ENCODE results near the gene HDX. TPM values are rescaled to one million over a fixed set of nuclear protein-coding genes. Genes with fewer than 3 reads are reported as not detected.
"Not testable (repeated sequence)": the region's sequence is repeated elsewhere in the genome, so short reads cannot be mapped to it uniquely, and the experiment has no call there.

Gene HDX, protein sequence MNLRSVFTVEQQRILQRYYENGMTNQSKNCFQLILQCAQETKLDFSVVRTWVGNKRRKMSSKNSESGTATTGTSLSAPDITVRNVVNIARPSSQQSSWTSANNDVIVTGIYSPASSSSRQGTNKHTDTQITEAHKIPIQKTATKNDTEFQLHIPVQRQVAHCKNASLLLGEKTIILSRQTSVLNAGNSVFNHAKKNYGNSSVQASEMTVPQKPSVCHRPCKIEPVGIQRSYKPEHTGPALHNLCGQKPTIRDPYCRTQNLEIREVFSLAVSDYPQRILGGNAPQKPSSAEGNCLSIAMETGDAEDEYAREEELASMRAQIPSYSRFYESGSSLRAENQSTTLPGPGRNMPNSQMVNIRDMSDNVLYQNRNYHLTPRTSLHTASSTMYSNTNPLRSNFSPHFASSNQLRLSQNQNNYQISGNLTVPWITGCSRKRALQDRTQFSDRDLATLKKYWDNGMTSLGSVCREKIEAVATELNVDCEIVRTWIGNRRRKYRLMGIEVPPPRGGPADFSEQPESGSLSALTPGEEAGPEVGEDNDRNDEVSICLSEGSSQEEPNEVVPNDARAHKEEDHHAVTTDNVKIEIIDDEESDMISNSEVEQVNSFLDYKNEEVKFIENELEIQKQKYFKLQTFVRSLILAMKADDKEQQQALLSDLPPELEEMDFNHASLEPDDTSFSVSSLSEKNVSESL
- total RNA-seq (0.94 TPM), polyA plus RNA-seq (1.0 TPM)
- long read RNA-seq, donor 1 = 0 reads
- long read RNA-seq, donor 2 = 0 reads
- long read RNA-seq, donor 3 = 0 reads
- long read RNA-seq, donor 4 = 0 reads
- long read RNA-seq, donor 5 = 0 reads
- long read RNA-seq, donor 6 = 0 reads
- long read RNA-seq, donor 7 = 0 reads
- long read RNA-seq, donor 8 = 0 reads
- long read RNA-seq, donor 9 = 0 reads
- long read RNA-seq, donor 10, partial matches to known transcripts = 0 of 1 reads
- long read RNA-seq, donor 10, other reads (novel, unspliced or antisense) = 0 of 1 reads

DNA sequence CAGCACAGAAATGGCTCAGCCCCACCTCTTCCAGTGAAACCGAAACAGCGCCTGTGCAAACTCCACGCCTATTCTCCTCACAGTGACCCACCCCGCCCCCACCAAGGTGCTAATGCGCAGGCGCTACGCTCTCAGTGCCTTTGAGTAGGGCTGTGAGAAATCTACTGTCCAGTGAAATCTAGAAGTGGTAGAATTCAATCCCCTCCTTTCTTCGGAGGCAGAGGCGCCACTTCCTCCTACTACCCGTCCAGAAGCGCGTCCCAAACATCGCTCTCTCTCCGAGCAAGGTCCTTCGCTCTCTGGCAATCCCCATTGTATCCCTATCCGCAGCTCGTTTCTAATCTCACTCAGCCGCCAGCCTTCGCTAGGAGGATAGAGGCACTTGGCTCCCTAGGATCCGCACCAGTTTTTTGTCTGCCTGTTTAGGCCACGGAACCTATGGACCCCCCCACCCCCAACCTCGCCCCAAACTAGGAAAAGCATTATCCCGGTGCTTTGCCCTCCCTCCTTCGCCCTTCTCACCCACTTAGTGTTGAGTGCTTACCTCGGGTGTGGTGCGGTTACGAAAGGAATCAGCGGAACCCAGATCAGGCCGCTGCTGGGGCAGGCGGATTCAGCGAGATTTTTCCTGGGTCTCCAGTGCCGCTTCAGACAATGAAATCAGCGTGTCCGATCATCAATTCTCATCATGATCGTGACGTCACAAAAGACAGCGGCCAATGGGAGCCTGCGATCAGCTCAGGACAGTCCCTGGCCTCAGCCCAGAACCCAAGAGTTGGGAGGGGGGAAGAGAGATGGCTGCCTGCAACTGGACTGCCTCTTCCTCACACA, at the start of gene HDX:
HDX (minus strand) TSS at position 656 of the 831 bp plus-strand sequence. CDS start 27,056 bp downstream, outside the sequence.
- Histone ChIP-seq H3K4me1 (ENCODE audit: control insufficient read depth in 2 of 2, insufficient read depth in 2 of 2, low read length in 2 of 2) (no peaks in the 10 kb centered on the region), H3K4me3 (ENCODE audit: low read length in 2 of 2) (peak within 1 kb of the TSS; percentile 38 to 50), H3K9me3 (ENCODE audit: control insufficient read depth in 2 of 2, insufficient read depth in 1 of 2, low read length in 1 of 2) (no peaks in the 10 kb centered on the region), H3K27ac (ENCODE audit: low read depth in 1 of 2, low read length in 1 of 2) (peak within 1 kb of the TSS; percentile 52 to 79), H3K36me3 (ENCODE audit: control insufficient read depth in 2 of 2, insufficient read depth in 2 of 2, low read length in 1 of 2) (no peaks in the 10 kb centered on the region), H3K27me3 (ENCODE audit: control insufficient read depth in 2 of 2, insufficient read depth in 1 of 2, low read length in 1 of 2) (no peaks in the 10 kb centered on the region)
- under 1% methylated on average over 38 of the region's 38 CpGs for WGBS
- peak in 8 of 9 donors; percentile 7 to 63 (median 19) for DNase-seq (ENCODE audit: low read depth in 6 of 9, low spot score in 9 of 9)

DNA sequence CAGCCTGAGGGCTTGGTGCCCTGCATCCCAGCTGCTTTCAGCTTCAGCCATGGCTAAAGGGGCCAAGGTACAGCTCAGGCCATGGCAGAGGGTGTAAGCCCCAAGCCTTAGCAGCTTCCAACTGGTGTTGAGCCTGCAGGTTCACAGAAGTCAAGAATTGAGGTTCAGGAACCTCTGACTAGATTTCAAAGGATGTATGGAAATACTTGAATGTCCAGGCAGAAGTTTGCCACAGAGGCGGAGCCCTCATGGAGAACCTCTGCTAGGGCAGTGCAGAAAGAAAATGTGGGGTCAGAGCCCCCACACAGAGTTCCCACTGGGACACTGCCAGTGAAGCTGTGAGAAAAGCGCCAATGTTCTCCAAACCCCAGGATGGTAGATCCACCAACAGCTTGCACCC, 39.1 kb upstream of the HDX start:
- H3K4me1 ChIP-seq (ENCODE audit: control insufficient read depth in 2 of 2, insufficient read depth in 2 of 2, low read length in 2 of 2); H3K36me3 ChIP-seq (ENCODE audit: control insufficient read depth in 2 of 2, insufficient read depth in 2 of 2, low read length in 1 of 2); H3K4me3 ChIP-seq (ENCODE audit: low read length in 2 of 2); H3K27me3 ChIP-seq (ENCODE audit: control insufficient read depth in 2 of 2, insufficient read depth in 1 of 2, low read length in 1 of 2); DNase-seq (ENCODE audit: low read depth in 6 of 9, low spot score in 9 of 9); H3K27ac ChIP-seq (ENCODE audit: low read depth in 1 of 2, low read length in 1 of 2): not testable (repeated sequence)
- peaks cover 0 to 12% of the 10 kb centered on the region in 2 donors for H3K9me3 ChIP-seq (ENCODE audit: control insufficient read depth in 2 of 2, insufficient read depth in 1 of 2, low read length in 1 of 2)
- 89% methylated on average over 2 of the region's 2 CpGs for WGBS

DNA sequence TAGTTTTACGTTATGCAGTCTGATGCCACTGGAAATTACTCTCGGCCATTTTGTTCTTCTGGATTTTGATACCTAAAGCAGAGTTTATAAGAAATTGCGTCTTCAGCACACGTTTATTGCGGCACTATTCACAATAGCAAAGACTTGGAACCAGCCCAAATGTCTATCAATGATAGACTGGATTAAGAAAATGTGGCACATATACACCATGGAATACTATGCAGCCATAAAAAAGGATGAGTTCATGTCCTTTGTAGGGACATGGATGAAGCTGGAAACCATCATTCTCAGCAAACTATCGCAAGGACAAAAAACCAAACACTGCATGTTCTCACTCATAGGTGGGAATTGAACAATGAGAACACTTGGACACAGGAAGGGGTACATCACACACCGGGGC, 35.4 kb upstream of the HDX start:
- not testable (repeated sequence) for H3K27me3 ChIP-seq (ENCODE audit: control insufficient read depth in 2 of 2, insufficient read depth in 1 of 2, low read length in 1 of 2); H3K4me1 ChIP-seq (ENCODE audit: control insufficient read depth in 2 of 2, insufficient read depth in 2 of 2, low read length in 2 of 2); DNase-seq (ENCODE audit: low read depth in 6 of 9, low spot score in 9 of 9); H3K27ac ChIP-seq (ENCODE audit: low read depth in 1 of 2, low read length in 1 of 2); H3K36me3 ChIP-seq (ENCODE audit: control insufficient read depth in 2 of 2, insufficient read depth in 2 of 2, low read length in 1 of 2); H3K4me3 ChIP-seq (ENCODE audit: low read length in 2 of 2)
- WGBS = 97% methylated on average over 6 of the region's 7 CpGs
- peaks cover 0 to 12% of the 10 kb centered on the region in 2 donors for H3K9me3 ChIP-seq (ENCODE audit: control insufficient read depth in 2 of 2, insufficient read depth in 1 of 2, low read length in 1 of 2)

DNA sequence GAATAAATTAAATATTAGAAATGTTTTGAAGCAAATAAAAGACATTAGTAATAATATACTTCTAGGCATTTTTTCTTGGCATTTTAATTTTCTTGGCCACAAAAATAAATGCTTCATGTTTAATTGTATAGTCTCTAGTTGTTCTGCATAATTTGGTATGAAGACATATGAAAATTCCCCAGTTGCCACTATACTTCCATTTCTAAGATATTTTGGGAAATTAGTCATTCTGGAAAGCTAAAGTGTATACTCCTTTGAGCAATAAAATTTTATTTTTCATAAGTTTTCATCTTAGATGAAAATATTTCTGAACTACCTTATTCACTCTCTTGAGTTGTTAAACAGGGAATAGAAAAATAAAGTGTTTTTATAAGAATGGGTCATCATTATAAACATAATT, 13.8 kb downstream of the HDX start:
- Histone ChIP-seq H3K4me1 (ENCODE audit: control insufficient read depth in 2 of 2, insufficient read depth in 2 of 2, low read length in 2 of 2) (no peaks in the 10 kb centered on the region), H3K36me3 (ENCODE audit: control insufficient read depth in 2 of 2, insufficient read depth in 2 of 2, low read length in 1 of 2) (no peaks in the 10 kb centered on the region), H3K4me3 (ENCODE audit: low read length in 2 of 2) (no peak overlapping the region), H3K9me3 (ENCODE audit: control insufficient read depth in 2 of 2, insufficient read depth in 1 of 2, low read length in 1 of 2) (no peaks in the 10 kb centered on the region), H3K27me3 (ENCODE audit: control insufficient read depth in 2 of 2, insufficient read depth in 1 of 2, low read length in 1 of 2) (no peaks in the 10 kb centered on the region), H3K27ac (ENCODE audit: low read depth in 1 of 2, low read length in 1 of 2) (no peak overlapping the region)
- no peak for DNase-seq (ENCODE audit: low read depth in 6 of 9, low spot score in 9 of 9)

DNA sequence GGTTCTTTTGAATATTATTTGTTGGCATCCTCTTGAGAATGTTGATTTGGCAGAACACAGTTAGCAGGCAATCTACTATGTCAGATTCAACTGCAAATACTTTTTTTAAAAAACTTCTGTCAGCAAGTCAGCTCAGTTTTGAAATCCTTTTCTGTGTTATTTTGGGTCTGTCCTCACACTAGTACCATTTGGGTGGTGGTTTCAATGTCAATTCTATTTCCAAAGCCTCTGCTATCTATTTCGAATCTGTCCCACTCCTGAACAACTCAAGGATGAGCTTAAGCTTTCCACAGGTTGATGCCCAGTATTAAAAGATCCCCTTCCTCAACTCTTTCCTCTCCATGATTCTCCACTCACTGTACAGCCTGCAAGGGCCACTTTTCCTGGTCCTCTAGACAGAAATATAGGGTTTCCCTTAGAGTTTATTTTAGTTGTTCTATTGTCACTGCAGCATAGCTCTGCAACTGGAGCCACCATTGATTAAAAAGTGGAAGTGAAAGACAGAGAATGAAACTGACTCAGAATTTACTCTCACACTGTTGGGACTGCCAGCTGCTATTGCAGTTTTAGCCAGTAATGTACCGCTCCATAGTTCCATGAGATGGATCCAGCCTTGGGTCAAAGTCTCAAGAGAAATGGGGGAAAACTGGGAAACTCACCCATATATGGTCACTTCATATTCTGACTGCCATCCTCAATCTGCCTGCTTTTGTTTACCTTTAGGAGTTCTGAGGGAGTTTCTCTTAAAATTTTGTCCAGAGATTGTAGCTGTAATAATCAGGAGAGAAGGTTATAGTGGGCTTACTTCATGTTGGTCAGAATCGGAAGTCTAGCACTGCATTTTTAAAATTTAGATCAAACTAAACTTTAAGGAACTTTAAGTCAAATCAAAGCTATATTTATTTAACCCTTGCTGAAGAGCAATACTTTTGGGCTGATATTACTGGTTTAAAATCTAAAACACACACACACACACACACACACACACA, 14.6 kb downstream of the HDX start:
- Histone ChIP-seq H3K36me3 (ENCODE audit: control insufficient read depth in 2 of 2, insufficient read depth in 2 of 2, low read length in 1 of 2) (no peaks in the 10 kb centered on the region), H3K4me3 (ENCODE audit: low read length in 2 of 2) (no peak overlapping the region), H3K9me3 (ENCODE audit: control insufficient read depth in 2 of 2, insufficient read depth in 1 of 2, low read length in 1 of 2) (no peaks in the 10 kb centered on the region), H3K27ac (ENCODE audit: low read depth in 1 of 2, low read length in 1 of 2) (no peak overlapping the region), H3K27me3 (ENCODE audit: control insufficient read depth in 2 of 2, insufficient read depth in 1 of 2, low read length in 1 of 2) (no peaks in the 10 kb centered on the region), H3K4me1 (ENCODE audit: control insufficient read depth in 2 of 2, insufficient read depth in 2 of 2, low read length in 2 of 2) (no peaks in the 10 kb centered on the region)
- DNase-seq (ENCODE audit: low read depth in 6 of 9, low spot score in 9 of 9) = no peak
- 93% methylated on average over 3 of the region's 3 CpGs for WGBS

DNA sequence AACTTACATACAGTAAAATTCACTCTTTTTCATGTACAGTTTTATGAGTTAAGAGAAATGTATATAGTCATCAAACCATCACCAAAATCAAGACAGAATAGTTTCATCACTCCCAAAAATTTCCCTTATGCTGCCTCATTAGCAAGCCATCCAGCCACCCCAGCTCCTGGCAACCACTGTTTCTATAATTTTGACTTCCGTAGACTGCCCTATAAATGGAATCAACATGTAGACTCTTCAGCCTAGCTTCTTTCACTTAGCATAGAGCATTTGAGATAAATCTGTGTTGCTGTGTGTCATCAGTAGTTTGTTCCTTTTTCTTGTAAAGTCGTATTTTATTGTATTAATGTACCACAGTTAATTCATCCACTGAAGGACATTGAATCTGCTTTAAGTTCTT, 23.2 kb downstream of the HDX start:
- no peaks in the 10 kb centered on the region for H3K36me3 ChIP-seq (ENCODE audit: control insufficient read depth in 2 of 2, insufficient read depth in 2 of 2, low read length in 1 of 2)
- no peak overlapping the region for H3K27ac ChIP-seq (ENCODE audit: low read depth in 1 of 2, low read length in 1 of 2)
- no peaks in the 10 kb centered on the region for H3K9me3 ChIP-seq (ENCODE audit: control insufficient read depth in 2 of 2, insufficient read depth in 1 of 2, low read length in 1 of 2)
- H3K4me3 ChIP-seq (ENCODE audit: low read length in 2 of 2) = no peak overlapping the region
- DNase-seq (ENCODE audit: low read depth in 6 of 9, low spot score in 9 of 9) = no peak
- H3K27me3 ChIP-seq (ENCODE audit: control insufficient read depth in 2 of 2, insufficient read depth in 1 of 2, low read length in 1 of 2) = no peaks in the 10 kb centered on the region
- WGBS = 93% methylated on average over 2 of the region's 2 CpGs
- H3K4me1 ChIP-seq (ENCODE audit: control insufficient read depth in 2 of 2, insufficient read depth in 2 of 2, low read length in 2 of 2) = no peaks in the 10 kb centered on the region

DNA sequence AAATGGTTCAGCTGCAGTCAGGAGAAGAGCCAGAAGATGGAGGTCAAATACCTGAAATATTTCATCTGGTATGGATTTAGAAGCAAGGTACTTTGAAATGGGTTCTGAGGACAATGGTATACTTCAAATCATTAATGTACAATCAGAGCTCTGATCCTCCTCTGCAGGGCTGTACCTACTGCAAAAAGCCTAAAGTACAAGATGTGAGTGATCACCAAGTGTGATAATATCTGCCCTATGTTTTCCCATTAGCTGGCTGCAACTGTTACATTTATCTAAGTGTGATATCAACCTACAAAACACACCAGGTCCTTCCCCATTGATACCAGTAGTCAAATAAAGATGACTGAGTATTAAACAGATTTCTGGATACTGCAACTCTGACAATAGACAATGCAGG, 25.1 kb downstream of the HDX start:
- Histone ChIP-seq H3K9me3 (ENCODE audit: control insufficient read depth in 2 of 2, insufficient read depth in 1 of 2, low read length in 1 of 2) (no peaks in the 10 kb centered on the region), H3K27ac (ENCODE audit: low read depth in 1 of 2, low read length in 1 of 2) (no peak overlapping the region), H3K4me1 (ENCODE audit: control insufficient read depth in 2 of 2, insufficient read depth in 2 of 2, low read length in 2 of 2) (no peaks in the 10 kb centered on the region), H3K36me3 (ENCODE audit: control insufficient read depth in 2 of 2, insufficient read depth in 2 of 2, low read length in 1 of 2) (no peaks in the 10 kb centered on the region), H3K27me3 (ENCODE audit: control insufficient read depth in 2 of 2, insufficient read depth in 1 of 2, low read length in 1 of 2) (no peaks in the 10 kb centered on the region), H3K4me3 (ENCODE audit: low read length in 2 of 2) (no peak overlapping the region)
- no peak for DNase-seq (ENCODE audit: low read depth in 6 of 9, low spot score in 9 of 9)

DNA sequence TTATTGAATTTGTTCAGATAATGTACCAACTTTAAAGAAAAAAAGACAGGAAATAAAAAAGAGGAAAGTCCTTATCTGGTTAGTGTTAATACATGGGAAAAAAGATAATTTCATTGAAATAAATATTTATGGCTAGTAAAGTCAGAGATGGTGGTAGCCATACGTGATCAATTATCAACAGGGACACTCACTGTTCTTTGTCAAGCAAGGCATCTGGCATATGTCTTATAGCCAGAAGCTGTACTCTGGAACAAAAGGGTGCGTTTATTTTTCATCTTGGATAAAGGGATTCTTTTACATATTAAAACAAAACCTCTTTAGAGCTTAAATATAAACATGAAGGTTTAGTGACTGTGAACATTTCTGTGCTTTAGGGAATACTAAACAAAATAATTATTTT, 26.7 kb downstream of the HDX start:
- DNase-seq (ENCODE audit: low read depth in 6 of 9, low spot score in 9 of 9) = no peak
- H3K4me1 ChIP-seq (ENCODE audit: control insufficient read depth in 2 of 2, insufficient read depth in 2 of 2, low read length in 2 of 2) = no peaks in the 10 kb centered on the region
- WGBS = 93% methylated on average over 2 of the region's 2 CpGs
- H3K36me3 ChIP-seq (ENCODE audit: control insufficient read depth in 2 of 2, insufficient read depth in 2 of 2, low read length in 1 of 2) = no peaks in the 10 kb centered on the region
- H3K27ac ChIP-seq (ENCODE audit: low read depth in 1 of 2, low read length in 1 of 2) = no peak overlapping the region
- no peak overlapping the region for H3K4me3 ChIP-seq (ENCODE audit: low read length in 2 of 2)
- no peaks in the 10 kb centered on the region for H3K9me3 ChIP-seq (ENCODE audit: control insufficient read depth in 2 of 2, insufficient read depth in 1 of 2, low read length in 1 of 2)
- H3K27me3 ChIP-seq (ENCODE audit: control insufficient read depth in 2 of 2, insufficient read depth in 1 of 2, low read length in 1 of 2) = no peaks in the 10 kb centered on the region
